ENCODE data around the gene LRFN3.
A peak's percentile ranks its signal among the peaks of the same experiment; 100 is the strongest.

The LRFN3 gene

DNA sequence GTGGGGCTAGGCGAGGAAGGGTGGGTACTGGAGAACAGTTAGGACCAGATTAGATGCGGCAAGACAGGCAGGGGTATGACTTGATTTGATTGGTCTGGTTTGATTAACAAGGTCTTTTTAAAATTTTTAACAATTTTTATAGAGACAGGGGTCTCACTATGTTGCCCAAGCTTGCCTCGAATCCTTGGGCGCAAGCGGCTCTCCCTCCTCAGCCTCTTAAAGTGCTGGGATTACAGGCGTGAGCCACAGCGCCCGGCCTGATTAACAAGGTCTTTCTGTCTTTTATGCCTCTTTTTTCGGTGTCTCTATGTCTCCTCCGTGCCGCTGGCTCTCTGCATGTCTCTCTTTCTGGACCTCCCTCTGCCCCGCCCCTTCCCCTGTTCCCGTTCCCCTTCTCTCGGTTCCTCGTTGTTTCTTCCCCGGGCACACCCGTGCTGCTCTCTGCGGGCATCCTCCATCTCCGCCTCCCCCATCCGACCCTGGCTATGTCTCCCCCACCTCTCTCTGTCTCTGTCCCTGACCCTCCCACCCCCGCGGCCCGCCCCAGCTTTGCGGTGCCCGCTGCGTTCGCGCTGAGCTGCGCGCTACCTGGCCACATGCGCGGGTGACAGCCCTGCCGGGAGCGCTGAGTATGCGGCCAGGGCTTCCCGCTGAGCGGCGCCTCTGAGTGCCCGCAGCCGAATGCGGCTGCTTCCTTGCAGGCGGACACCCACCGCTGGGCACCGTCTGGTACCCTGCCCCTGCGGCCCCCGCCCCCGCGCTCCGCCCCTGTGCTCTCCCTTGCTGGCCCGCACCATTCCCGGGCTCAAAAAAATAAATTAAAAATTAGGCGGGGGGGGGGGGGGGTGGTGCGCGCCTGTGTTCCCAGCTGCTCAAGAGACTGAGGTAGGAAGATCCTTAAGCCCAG lies 50.7 kb downstream of the LRFN3 start:
- Mint-ChIP-seq H3K27me3 (peaks cover 19% of the 10 kb centered on the region), H3K4me1 (peaks cover 6% of the 10 kb centered on the region), H3K4me3 (peak overlapping the region; percentile 86), H3K9me3 (no peaks in the 10 kb centered on the region), H3K27ac (no peak overlapping the region), H3K36me3 (no peaks in the 10 kb centered on the region)
- ATAC-seq (ENCODE audit: low read depth) (peak; percentile 82), DNase-seq (ENCODE audit: low spot score in 2 of 2) (peak in 1 of 2 donors; percentile 32)

- peaks cover 18% of the 10 kb centered on the region for H3K27me3 Mint-ChIP-seq
- no peak overlapping the region for H3K27ac Mint-ChIP-seq
- H3K4me3 Mint-ChIP-seq: peak overlapping the region; percentile 40
- DNase-seq (ENCODE audit: low spot score in 2 of 2): no peak
- no peaks in the 10 kb centered on the region for H3K9me3 Mint-ChIP-seq
- no peaks in the 10 kb centered on the region for H3K36me3 Mint-ChIP-seq
- ATAC-seq (ENCODE audit: low read depth): no peak
- peaks cover 6% of the 10 kb centered on the region for H3K4me1 Mint-ChIP-seq
Measured at GRCh38 chr19:35987571-35987896, 51.4 kb downstream of the LRFN3 start.

GRCh38 chr19:35988824-35989223 lies 52.6 kb downstream of the LRFN3 start:
- no peaks in the 10 kb centered on the region for H3K36me3 Mint-ChIP-seq

DNA sequence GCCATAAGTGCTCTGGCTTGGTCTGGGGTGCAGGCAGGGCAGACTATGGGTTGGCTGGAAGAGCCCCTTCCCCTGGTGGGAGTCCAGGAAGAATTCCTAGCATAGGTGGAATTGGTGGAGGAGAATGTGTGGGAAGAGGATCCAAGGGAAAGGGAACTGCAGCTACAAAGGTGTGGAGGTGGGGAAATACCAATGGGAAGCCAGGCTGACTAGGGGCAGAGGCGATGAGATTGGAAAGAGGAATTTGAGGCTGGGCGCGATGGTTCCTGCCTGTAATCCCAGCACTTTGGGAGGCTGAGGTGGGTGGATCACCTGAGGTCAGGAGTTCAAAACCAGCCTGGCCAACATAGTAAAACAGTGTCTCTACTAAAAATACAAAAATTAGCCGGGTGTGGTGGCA lies 54.0 kb downstream of the LRFN3 start:
- Mint-ChIP-seq H3K4me3 (no peak overlapping the region), H3K27ac (no peak overlapping the region), H3K27me3 (peaks cover 8% of the 10 kb centered on the region), H3K36me3 (no peaks in the 10 kb centered on the region), H3K9me3 (no peaks in the 10 kb centered on the region), H3K4me1 (peaks cover 8% of the 10 kb centered on the region)
- DNase-seq (ENCODE audit: low spot score in 2 of 2): no peak
- ATAC-seq (ENCODE audit: low read depth): no peak

More at GRCh38 chr19:35988824-35989223, 52.6 kb downstream of the LRFN3 start:
- DNase-seq (ENCODE audit: low spot score in 2 of 2) (no peak), ATAC-seq (ENCODE audit: low read depth) (no peak)
- no peaks in the 10 kb centered on the region for H3K9me3 Mint-ChIP-seq
- H3K4me3 Mint-ChIP-seq: no peak overlapping the region
- peaks cover 15% of the 10 kb centered on the region for H3K27me3 Mint-ChIP-seq
- H3K4me1 Mint-ChIP-seq: peaks cover 6% of the 10 kb centered on the region
- no peak overlapping the region for H3K27ac Mint-ChIP-seq

- H3K27me3 Mint-ChIP-seq: no peaks in the 10 kb centered on the region
- ATAC-seq (ENCODE audit: low read depth) (no peak), DNase-seq (ENCODE audit: low spot score in 2 of 2) (no peak)
- no peak overlapping the region for H3K4me3 Mint-ChIP-seq
- H3K36me3 Mint-ChIP-seq: no peaks in the 10 kb centered on the region
- no peaks in the 10 kb centered on the region for H3K9me3 Mint-ChIP-seq
- peaks cover 13% of the 10 kb centered on the region for H3K4me1 Mint-ChIP-seq
- no peak overlapping the region for H3K27ac Mint-ChIP-seq
Measured at GRCh38 chr19:35990771-35991730, 54.9 kb downstream of the LRFN3 start.

GRCh38 chr19:35991731-35992450 lies 55.7 kb downstream of the LRFN3 start:
- no peaks in the 10 kb centered on the region for H3K9me3 Mint-ChIP-seq
- peaks cover 17% of the 10 kb centered on the region for H3K4me1 Mint-ChIP-seq
- DNase-seq (ENCODE audit: low spot score in 2 of 2) (no peak), ATAC-seq (ENCODE audit: low read depth) (no peak)
- no peaks in the 10 kb centered on the region for H3K27me3 Mint-ChIP-seq
- no peaks in the 10 kb centered on the region for H3K36me3 Mint-ChIP-seq
- H3K4me3 Mint-ChIP-seq: no peak overlapping the region
- no peak overlapping the region for H3K27ac Mint-ChIP-seq

DNA sequence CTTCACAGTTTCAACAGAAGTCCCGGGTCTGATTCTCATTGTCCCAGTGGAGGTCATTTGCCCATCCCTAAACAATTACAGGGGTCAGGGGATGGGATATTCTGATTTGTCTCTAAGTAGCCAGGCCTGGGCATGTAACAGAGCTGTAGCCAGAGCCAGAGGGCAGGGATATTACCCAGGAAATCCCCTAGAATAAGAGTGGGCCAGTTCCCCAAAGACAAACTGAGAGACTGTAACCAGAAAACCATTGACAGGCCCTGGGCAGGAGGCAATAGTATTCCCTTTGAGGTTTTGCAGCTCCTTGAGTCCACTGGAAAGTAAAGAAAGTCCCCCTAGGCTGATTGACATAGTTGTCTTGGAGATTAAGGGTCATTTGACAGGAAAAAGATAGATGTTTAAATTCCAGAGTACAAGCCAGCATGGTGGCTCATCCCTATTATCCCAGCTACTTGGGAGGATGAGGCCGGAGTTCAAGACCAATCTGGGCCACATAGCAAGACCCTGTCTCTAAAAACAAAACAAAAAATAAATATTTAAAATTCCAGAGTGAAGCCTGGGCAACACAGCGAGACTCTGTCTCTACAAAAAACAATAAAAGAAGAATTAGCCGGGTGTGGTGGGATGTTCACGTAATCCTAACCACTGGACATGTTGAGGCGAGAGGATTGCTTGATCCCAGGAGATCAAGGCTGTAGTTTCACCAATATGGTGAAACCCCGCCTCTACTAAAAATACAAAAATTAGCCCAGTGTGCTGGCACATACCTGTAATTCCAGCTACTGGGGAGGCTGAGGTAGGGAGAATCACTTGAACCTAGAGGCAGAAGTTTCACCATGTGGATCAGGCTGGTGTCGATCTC lies 57.0 kb downstream of the LRFN3 start:
- no peaks in the 10 kb centered on the region for H3K27me3 Mint-ChIP-seq
- H3K4me3 Mint-ChIP-seq: no peak overlapping the region
- H3K9me3 Mint-ChIP-seq: no peaks in the 10 kb centered on the region
- ATAC-seq (ENCODE audit: low read depth): no peak
- DNase-seq (ENCODE audit: low spot score in 2 of 2): no peak
- peaks cover 2% of the 10 kb centered on the region for H3K36me3 Mint-ChIP-seq
- H3K4me1 Mint-ChIP-seq: peaks cover 20% of the 10 kb centered on the region
- H3K27ac Mint-ChIP-seq: no peak overlapping the region

- Mint-ChIP-seq H3K27me3 (no peaks in the 10 kb centered on the region), H3K36me3 (peaks cover 2% of the 10 kb centered on the region), H3K4me3 (peak overlapping the region; percentile 73), H3K27ac (peak overlapping the region; percentile 90), H3K4me1 (peaks cover 20% of the 10 kb centered on the region), H3K9me3 (no peaks in the 10 kb centered on the region)
- DNase-seq (ENCODE audit: low spot score in 2 of 2): no peak
- ATAC-seq (ENCODE audit: low read depth): no peak
Measured at GRCh38 chr19:35993923-35994598, 57.9 kb downstream of the LRFN3 start.
